Liver (tissue), 9 donors: ENCODE data around the gene NXN. TPM values are rescaled to one million over a fixed set of nuclear protein-coding genes. Genes with fewer than 3 reads are reported as not detected.

Source experiments
- DNase-seq: peaks from one replicate; pipeline ENCODE4 v3.0.0-alpha.2; 2017; ENCODE audit warnings: low spot score
- H3K27ac ChIP-seq, 2 donors: one replicate each; pipeline ENCODE4 v1.7.0; 2013; ENCODE audit warnings: inconsistent platforms in 2 of 2, low read length in 2 of 2, control low read depth in 1 of 2, low read depth in 1 of 2, mild to moderate bottlenecking in 1 of 2
- H3K27me3 ChIP-seq, 4 donors: one replicate each; pipeline versions ENCODE4 v1.6.1 to v1.7.0; 2013; ENCODE audit warnings: low read length in 3 of 4, inconsistent platforms in 1 of 4, mild to moderate bottlenecking in 1 of 4, moderate library complexity in 1 of 4; ENCODE audit not compliant: control insufficient read depth in 4 of 4, insufficient read depth in 4 of 4
- H3K36me3 ChIP-seq, 4 donors: one replicate each; pipeline versions ENCODE4 v1.6.1 to v1.7.0; 2013; ENCODE audit warnings: low read length in 3 of 4, mild to moderate bottlenecking in 3 of 4, low read depth in 1 of 4, moderate library complexity in 1 of 4; ENCODE audit not compliant: control insufficient read depth in 4 of 4, insufficient read depth in 3 of 4
- H3K4me1 ChIP-seq, 4 donors: one replicate each; pipeline versions ENCODE4 v1.6.1 to v1.7.0; 2013; ENCODE audit warnings: low read length in 3 of 4, mild to moderate bottlenecking in 3 of 4, moderate library complexity in 1 of 4; ENCODE audit not compliant: control insufficient read depth in 4 of 4, insufficient read depth in 4 of 4
- H3K4me3 ChIP-seq, 3 donors: one replicate each; pipeline versions ENCODE4 v1.6.1 to v1.7.0; 2013; ENCODE audit warnings: low read length in 3 of 3, control low read depth in 1 of 3, low read depth in 1 of 3, mild to moderate bottlenecking in 1 of 3
- H3K9ac ChIP-seq, 2 donors: one replicate each; pipeline ENCODE4 v1.7.0; 2013; ENCODE audit warnings: low read length in 2 of 2, mild to moderate bottlenecking in 2 of 2, moderate library complexity in 2 of 2, control low read depth in 1 of 2, low read depth in 1 of 2
- H3K9me3 ChIP-seq, 4 donors: one replicate each; pipeline versions ENCODE4 v1.6.1 to v1.7.0; 2013; ENCODE audit warnings: low read length in 3 of 4; ENCODE audit not compliant: control insufficient read depth in 4 of 4
- CTCF ChIP-seq: fragments of 150-350 bp; IDR thresholded peaks from 2 replicates; pipeline ENCODE4 v1.5.1; 2017; ENCODE audit warnings: improper control_type of control experiment, low read depth, low read length; ENCODE audit not compliant: missing input control
- EGR1 ChIP-seq, 2 donors: IDR thresholded peaks; 2 replicates each; pipeline ENCODE4 v1.6.1; 2016 to 2018; ENCODE audit warnings: antibody characterized with exemption in 2 of 2, low read depth in 2 of 2
- FOXA1 ChIP-seq: IDR thresholded peaks from 2 replicates; pipeline ENCODE4 v1.6.1; 2016; ENCODE audit warnings: antibody characterized with exemption
- FOXA2 ChIP-seq: IDR thresholded peaks from 2 replicates; pipeline ENCODE4 v1.6.1; 2016; ENCODE audit warnings: antibody characterized with exemption
- GABPA ChIP-seq, 2 donors: IDR thresholded peaks in 1 of 2; conservative IDR thresholded peaks in 1 of 2; 2 replicates each; pipeline ENCODE4 v1.6.1; 2016; ENCODE audit warnings: antibody characterized with exemption in 2 of 2, mild to moderate bottlenecking in 1 of 2, moderate library complexity in 1 of 2
- HNF4A ChIP-seq, 2 donors: conservative IDR thresholded peaks; 2 replicates each; pipeline ENCODE4 v1.6.1; 2016; ENCODE audit warnings: antibody characterized with exemption in 2 of 2, mild to moderate bottlenecking in 2 of 2
- HNF4G ChIP-seq: IDR thresholded peaks from 2 replicates; pipeline ENCODE4 v1.6.1; 2016; ENCODE audit warnings: antibody characterized with exemption
- MAX ChIP-seq: IDR thresholded peaks from 2 replicates; pipeline ENCODE4 v1.6.1; 2016; ENCODE audit warnings: antibody characterized with exemption
- NR2F2 ChIP-seq: IDR thresholded peaks from 2 replicates; pipeline ENCODE4 v1.6.1; 2016; ENCODE audit warnings: antibody characterized with exemption
- RAD21 ChIP-seq, 2 donors: IDR thresholded peaks; 2 replicates each; pipeline ENCODE4 v1.6.1; 2016; ENCODE audit warnings: antibody characterized with exemption in 2 of 2, mild to moderate bottlenecking in 2 of 2
- RXRA ChIP-seq, 2 donors: IDR thresholded peaks; 2 replicates each; pipeline ENCODE4 v1.6.1; 2017 to 2018; ENCODE audit warnings: antibody characterized with exemption in 2 of 2, mild to moderate bottlenecking in 1 of 2
- SP1 ChIP-seq: IDR thresholded peaks from 2 replicates; pipeline ENCODE4 v1.6.1; 2018; ENCODE audit warnings: antibody characterized with exemption, mild to moderate bottlenecking
- TAF1 ChIP-seq: conservative IDR thresholded peaks from 2 replicates; pipeline ENCODE4 v1.6.1; 2016; ENCODE audit warnings: antibody characterized with exemption, mild to moderate bottlenecking
- YY1 ChIP-seq: IDR thresholded peaks from 2 replicates; pipeline ENCODE4 v1.6.1; 2016; ENCODE audit warnings: antibody characterized with exemption, mild to moderate bottlenecking
- ZBTB33 ChIP-seq: IDR thresholded peaks from 2 replicates; pipeline ENCODE4 v1.6.1; 2016; ENCODE audit warnings: antibody characterized with exemption
- WGBS: extraction: QIAGEN DNeasy Blood & Tissue Kit; methylation state at CpG from one replicate; pipeline ENCODE4 v1.1.7; 2013; 5-methylcytosine and 5-hydroxymethylcytosine counted together
- polyA plus RNA-seq, 2 donors: library from polyadenylated mRNA; stranded (reverse) in 1 of 2; unstranded in 1 of 2; fragments of 200-250 nt in 1 of 2; fragments of >200 nt in 1 of 2; fragmentation: Nextera tagmentation in 1 of 2; extraction: Ambion mirVana in 1 of 2; gene quantifications; one replicate each; pipeline versions ENCODE4 v1.2.1 to v1.2.3, GENCODE V29; 2013 to 2015
- total RNA-seq, 2 donors: library from RNA; depleted of rRNA; stranded (reverse); fragments of >200 nt; gene quantifications; one replicate each; pipeline ENCODE4 v1.2.3, GENCODE V29; 2014
- TF ChIP-seq, protein P1 (sequence below): IDR thresholded peaks from 2 replicates; pipeline ENCODE4 v1.6.1; 2016; ENCODE audit warnings: antibody characterized with exemption
- TF ChIP-seq, protein P2 (sequence below): IDR thresholded peaks from 2 replicates; pipeline ENCODE4 v1.6.1; 2016; ENCODE audit warnings: antibody characterized with exemption, mild to moderate bottlenecking
- donor health status: healthy.
- donor health status: healthy.
- donor health status: healthy.
- donor health status: healthy.
- donor health status: healthy.

Gene NXN
- total and polyA plus RNA-seq, 4 donors: 2.3 to 4.5 (median 3.3) TPM

GRCh38 chr17:812638-813204 lies 166.9 kb downstream of the NXN start:
- no peaks in the 10 kb centered on the region for H3K9me3 ChIP-seq
- peaks cover 0 to 4% (median 1%) of the 10 kb centered on the region in 4 donors for H3K36me3 ChIP-seq
- 94% methylated on average over 14 of the region's 14 CpGs for WGBS
- no peak overlapping the region for H3K27ac ChIP-seq
- TF ChIP-seq NR2F2: no peak
- TF ChIP-seq SP1: no peak
- no peak for TF ChIP-seq RXRA (IDR thresholded peaks at IDR 0.05)
- TF ChIP-seq YY1: no peak
- no peak for TF ChIP-seq ZBTB33
- TF ChIP-seq MAX: no peak
- no peak for TF ChIP-seq FOXA1
- TF ChIP-seq TAF1: no peak
- TF ChIP-seq EGR1 (IDR thresholded peaks at IDR 0.05; ENCODE audit: low read depth in 2 of 2): no peak
- TF ChIP-seq FOXA2: no peak
- no peak for TF ChIP-seq HNF4A (conservative IDR thresholded peaks at IDR 0.05)
- TF ChIP-seq GABPA (IDR thresholded peaks at IDR 0.05 in 1 of 2, conservative IDR thresholded peaks at IDR 0.05 in 1 of 2): no peak
- TF ChIP-seq RAD21 (IDR thresholded peaks at IDR 0.05): no peak
- TF ChIP-seq, protein P1, sequence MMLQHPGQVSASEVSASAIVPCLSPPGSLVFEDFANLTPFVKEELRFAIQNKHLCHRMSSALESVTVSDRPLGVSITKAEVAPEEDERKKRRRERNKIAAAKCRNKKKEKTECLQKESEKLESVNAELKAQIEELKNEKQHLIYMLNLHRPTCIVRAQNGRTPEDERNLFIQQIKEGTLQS: no peak
- no peak for TF ChIP-seq HNF4G
- no peak for TF ChIP-seq CTCF
- H3K4me1 ChIP-seq: no peaks in the 10 kb centered on the region
- H3K4me3 ChIP-seq: no peak overlapping the region
- no peak overlapping the region for H3K9ac ChIP-seq
- H3K27me3 ChIP-seq: no peaks in the 10 kb centered on the region
- no peak for DNase-seq

GRCh38 chr17:811051-811784 lies 168.4 kb downstream of the NXN start:
- H3K4me3 ChIP-seq: no peak overlapping the region
- H3K36me3 ChIP-seq: peaks cover 0 to 4% (median 1%) of the 10 kb centered on the region in 4 donors
- DNase-seq: no peak
- 84% methylated on average over 29 of the region's 29 CpGs for WGBS
- H3K27ac ChIP-seq: no peak overlapping the region
- no peaks in the 10 kb centered on the region for H3K27me3 ChIP-seq
- no peaks in the 10 kb centered on the region for H3K9me3 ChIP-seq
- no peak overlapping the region for H3K9ac ChIP-seq
- no peaks in the 10 kb centered on the region for H3K4me1 ChIP-seq
- TF ChIP-seq MAX: no peak
- no peak for TF ChIP-seq RAD21 (IDR thresholded peaks at IDR 0.05)
- TF ChIP-seq, protein P2, sequence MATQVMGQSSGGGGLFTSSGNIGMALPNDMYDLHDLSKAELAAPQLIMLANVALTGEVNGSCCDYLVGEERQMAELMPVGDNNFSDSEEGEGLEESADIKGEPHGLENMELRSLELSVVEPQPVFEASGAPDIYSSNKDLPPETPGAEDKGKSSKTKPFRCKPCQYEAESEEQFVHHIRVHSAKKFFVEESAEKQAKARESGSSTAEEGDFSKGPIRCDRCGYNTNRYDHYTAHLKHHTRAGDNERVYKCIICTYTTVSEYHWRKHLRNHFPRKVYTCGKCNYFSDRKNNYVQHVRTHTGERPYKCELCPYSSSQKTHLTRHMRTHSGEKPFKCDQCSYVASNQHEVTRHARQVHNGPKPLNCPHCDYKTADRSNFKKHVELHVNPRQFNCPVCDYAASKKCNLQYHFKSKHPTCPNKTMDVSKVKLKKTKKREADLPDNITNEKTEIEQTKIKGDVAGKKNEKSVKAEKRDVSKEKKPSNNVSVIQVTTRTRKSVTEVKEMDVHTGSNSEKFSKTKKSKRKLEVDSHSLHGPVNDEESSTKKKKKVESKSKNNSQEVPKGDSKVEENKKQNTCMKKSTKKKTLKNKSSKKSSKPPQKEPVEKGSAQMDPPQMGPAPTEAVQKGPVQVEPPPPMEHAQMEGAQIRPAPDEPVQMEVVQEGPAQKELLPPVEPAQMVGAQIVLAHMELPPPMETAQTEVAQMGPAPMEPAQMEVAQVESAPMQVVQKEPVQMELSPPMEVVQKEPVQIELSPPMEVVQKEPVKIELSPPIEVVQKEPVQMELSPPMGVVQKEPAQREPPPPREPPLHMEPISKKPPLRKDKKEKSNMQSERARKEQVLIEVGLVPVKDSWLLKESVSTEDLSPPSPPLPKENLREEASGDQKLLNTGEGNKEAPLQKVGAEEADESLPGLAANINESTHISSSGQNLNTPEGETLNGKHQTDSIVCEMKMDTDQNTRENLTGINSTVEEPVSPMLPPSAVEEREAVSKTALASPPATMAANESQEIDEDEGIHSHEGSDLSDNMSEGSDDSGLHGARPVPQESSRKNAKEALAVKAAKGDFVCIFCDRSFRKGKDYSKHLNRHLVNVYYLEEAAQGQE: no peak
- TF ChIP-seq RXRA (IDR thresholded peaks at IDR 0.05): no peak
- TF ChIP-seq ZBTB33: no peak
- no peak for TF ChIP-seq HNF4A (conservative IDR thresholded peaks at IDR 0.05)
- TF ChIP-seq YY1: no peak
- TF ChIP-seq, protein P1: no peak
- TF ChIP-seq GABPA (IDR thresholded peaks at IDR 0.05 in 1 of 2, conservative IDR thresholded peaks at IDR 0.05 in 1 of 2): no peak
- no peak for TF ChIP-seq FOXA1
- no peak for TF ChIP-seq FOXA2
- TF ChIP-seq HNF4G: no peak
- TF ChIP-seq NR2F2: no peak
- no peak for TF ChIP-seq EGR1 (IDR thresholded peaks at IDR 0.05; ENCODE audit: low read depth in 2 of 2)
